Tibial nerve (tissue), 4 donors: ENCODE results near the gene GSX1.

Experiments
- EP300 ChIP-seq, 2 donors: sonication (generic); formaldehyde crosslinking; IDR thresholded peaks; one replicate each; pipeline ENCODE4 v1.6.1; 2017; ENCODE audit warnings: antibody characterized with exemption in 2 of 2, mild to moderate bottlenecking in 1 of 2
- POLR2A ChIP-seq, 2 donors: fragments of 450-650 bp; IDR thresholded peaks; one replicate each; pipeline ENCODE4 v1.6.1; 2017; ENCODE audit warnings: antibody characterized with exemption in 2 of 2, mild to moderate bottlenecking in 2 of 2, moderate library complexity in 2 of 2
- TF ChIP-seq, protein P1 (sequence below), 5 experiments: fragments of 200-600 bp in 3 of 5; fragments of 450-650 bp in 2 of 5; sonication (generic) in 3 of 5; IDR thresholded peaks; one replicate each; pipeline ENCODE4 v1.5.1; 2016 to 2019; ENCODE audit warnings: antibody characterized with exemption in 5 of 5, mild to moderate bottlenecking in 3 of 5, moderate library complexity in 2 of 5

- TF ChIP-seq, protein P1, sequence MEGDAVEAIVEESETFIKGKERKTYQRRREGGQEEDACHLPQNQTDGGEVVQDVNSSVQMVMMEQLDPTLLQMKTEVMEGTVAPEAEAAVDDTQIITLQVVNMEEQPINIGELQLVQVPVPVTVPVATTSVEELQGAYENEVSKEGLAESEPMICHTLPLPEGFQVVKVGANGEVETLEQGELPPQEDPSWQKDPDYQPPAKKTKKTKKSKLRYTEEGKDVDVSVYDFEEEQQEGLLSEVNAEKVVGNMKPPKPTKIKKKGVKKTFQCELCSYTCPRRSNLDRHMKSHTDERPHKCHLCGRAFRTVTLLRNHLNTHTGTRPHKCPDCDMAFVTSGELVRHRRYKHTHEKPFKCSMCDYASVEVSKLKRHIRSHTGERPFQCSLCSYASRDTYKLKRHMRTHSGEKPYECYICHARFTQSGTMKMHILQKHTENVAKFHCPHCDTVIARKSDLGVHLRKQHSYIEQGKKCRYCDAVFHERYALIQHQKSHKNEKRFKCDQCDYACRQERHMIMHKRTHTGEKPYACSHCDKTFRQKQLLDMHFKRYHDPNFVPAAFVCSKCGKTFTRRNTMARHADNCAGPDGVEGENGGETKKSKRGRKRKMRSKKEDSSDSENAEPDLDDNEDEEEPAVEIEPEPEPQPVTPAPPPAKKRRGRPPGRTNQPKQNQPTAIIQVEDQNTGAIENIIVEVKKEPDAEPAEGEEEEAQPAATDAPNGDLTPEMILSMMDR (IDR thresholded peaks at IDR 0.05) = no peak
- no peak for TF ChIP-seq POLR2A (IDR thresholded peaks at IDR 0.05)
- no peak for TF ChIP-seq EP300 (IDR thresholded peaks at IDR 0.05)
These were observed 43.5 kb downstream of the GSX1 start for GRCh38 chr13:27835799-27836198.
